PFSK-1 (cell line): ENCODE results near the gene STX7.

ENCODE experiments used
- FOXP2 ChIP-seq: optimal IDR thresholded peaks from 2 replicates; pipeline ENCODE3; 2011; ENCODE audit warnings: borderline replicate concordance, control low read depth, inconsistent platforms; ENCODE audit not compliant: insufficient read depth; ENCODE audit errors: extremely low read length, extremely low read depth
- POLR2AphosphoS5 ChIP-seq: IDR thresholded peaks from 2 replicates; pipeline ENCODE4 v1.6.1; 2012; ENCODE audit warnings: low read depth, mild to moderate bottlenecking, control low read depth, low read length, moderate library complexity
- REST ChIP-seq, 2 experiments: IDR thresholded peaks; 2 replicates each; pipeline versions ENCODE4 v1.6.1 to v1.8.0; 2011 to 2012; ENCODE audit warnings: low read depth in 2 of 2, low read length in 2 of 2, control low read depth in 1 of 2, inconsistent platforms in 1 of 2, mild to moderate bottlenecking in 1 of 2, moderate library complexity in 1 of 2; ENCODE audit not compliant: insufficient read depth in 1 of 2
- SIN3A ChIP-seq: IDR thresholded peaks from 2 replicates; pipeline ENCODE4 v1.6.1; 2012; ENCODE audit warnings: mild to moderate bottlenecking, low read length, moderate library complexity, borderline replicate concordance; ENCODE audit not compliant: insufficient read depth
- TAF1 ChIP-seq: IDR thresholded peaks from 2 replicates; pipeline ENCODE4 v1.6.1; 2012; ENCODE audit warnings: low read length, control low read depth, borderline replicate concordance; ENCODE audit not compliant: insufficient read depth

STX7 gene

GRCh38 chr6:132465530-132466485, 47.1 kb downstream of the STX7 start:
- TF ChIP-seq FOXP2 (no peak), TAF1 (no peak), SIN3A (no peak), POLR2AphosphoS5 (no peak), REST (IDR thresholded peaks at IDR 0.05; ENCODE audit: insufficient read depth in 1 of 2, low read depth in 2 of 2, low read length in 2 of 2) (no peak)

GRCh38 chr6:132464538-132465256, 48.2 kb downstream of the STX7 start:
- no peak for TF ChIP-seq TAF1
- no peak for TF ChIP-seq FOXP2
- TF ChIP-seq POLR2AphosphoS5 = no peak
- TF ChIP-seq SIN3A = no peak
- TF ChIP-seq REST (IDR thresholded peaks at IDR 0.05; ENCODE audit: insufficient read depth in 1 of 2, low read depth in 2 of 2, low read length in 2 of 2) = no peak

GRCh38 chr6:132461958-132462357, 51.0 kb downstream of the STX7 start:
- no peak for TF ChIP-seq SIN3A
- no peak for TF ChIP-seq REST (IDR thresholded peaks at IDR 0.05; ENCODE audit: insufficient read depth in 1 of 2, low read depth in 2 of 2, low read length in 2 of 2)
- TF ChIP-seq TAF1 = no peak
- TF ChIP-seq POLR2AphosphoS5 = no peak
- no peak for TF ChIP-seq FOXP2

GRCh38 chr6:132459605-132459952, 53.3 kb downstream of the STX7 start:
- no peak for TF ChIP-seq REST (IDR thresholded peaks at IDR 0.05; ENCODE audit: insufficient read depth in 1 of 2, low read depth in 2 of 2, low read length in 2 of 2)
- no peak for TF ChIP-seq POLR2AphosphoS5
- TF ChIP-seq SIN3A = no peak
- no peak for TF ChIP-seq FOXP2
- TF ChIP-seq TAF1 = no peak
